HepG2 (cell line): Measurements from ENCODE around the gene C2orf76. TPM values are rescaled to one million over a fixed set of nuclear protein-coding genes. Genes with fewer than 3 reads are reported as not detected.

Experiments
- ATAC-seq: fragments of 200-7000 bp; cut with Tn5 transposase; 3 replicates; pipeline ENCODE4 v1.9.1; 2020; ENCODE audit warnings: mild to moderate bottlenecking, moderate library complexity
- BruUV-seq: library from RNA; stranded (reverse); fragments of 400-500 nt; replicated peaks from 2 replicates; lab custom pipeline; 2021; lab: Mats Ljungman, UMichigan
- CTCF ChIA-PET: fragments of 300-600 bp; formaldehyde crosslinking; extraction: SDS; loops from one replicate; lab custom pipeline; 2021; ENCODE audit warnings: low total read pairs, inconsistent platforms, low intra/inter-chr PET ratio; lab: Yijun Ruan, JAX
- POLR2A ChIA-PET: fragments of 350-600 bp; sonication (Branson Sonifier 250); formaldehyde crosslinking; loops from one replicate; lab custom pipeline; 2020; ENCODE audit warnings: antibody characterized with exemption, inconsistent platforms; lab: Yijun Ruan, JAX
- DNase-seq: peaks from one replicate; pipeline ENCODE4 v3.0.0-alpha.2; 2015; ENCODE audit warnings: low spot score
- FAIRE-seq: peaks from 3 replicates; lab custom pipeline; 2011; peaks lifted over from hg19 to GRCh38; lab: Jason Lieb, UNC
- H2AFZ ChIP-seq: one replicate; pipeline ENCODE4 v1.6.1; 2011; ENCODE audit warnings: low read length, inconsistent platforms
- H3K27ac ChIP-seq: fragments of 300-600 bp; 3 replicates; pipeline ENCODE4 v1.8.0; 2011; ENCODE audit warnings: mixed run types, mild to moderate bottlenecking, mixed read lengths, low read length, inconsistent platforms; ENCODE audit not compliant: insufficient read depth; ENCODE audit errors: extremely low read length
- H3K27me3 ChIP-seq, 2 experiments: fragments of 200-600 bp in 1 of 2; 2 replicates in 1 of 2; 3 replicates in 1 of 2; pipeline versions ENCODE4 v1.6.0 to v1.8.0; 2011; ENCODE audit warnings: low read length in 2 of 2, mild to moderate bottlenecking in 2 of 2, moderate library complexity in 2 of 2, inconsistent platforms in 1 of 2; ENCODE audit not compliant: insufficient read depth in 2 of 2, control insufficient read depth in 1 of 2
- H3K36me3 ChIP-seq, 2 experiments: fragments of 200-600 bp in 1 of 2; replicated peaks in 1 of 2; 2 replicates in 1 of 2; 3 replicates in 1 of 2; pipeline versions ENCODE4 v1.5.1 to v1.8.0; 2011; ENCODE audit warnings: low read length in 2 of 2, inconsistent platforms in 1 of 2; ENCODE audit not compliant: insufficient read depth in 2 of 2, control insufficient read depth in 1 of 2
- H3K4me1 ChIP-seq: 2 replicates; pipeline ENCODE4 v1.5.1; 2012; ENCODE audit warnings: low read length, inconsistent platforms; ENCODE audit not compliant: insufficient read depth
- H3K4me2 ChIP-seq: 2 replicates; pipeline ENCODE4 v1.6.0; 2011; ENCODE audit warnings: low read depth, low read length, inconsistent platforms
- H3K4me3 ChIP-seq, 3 experiments: fragments of 200-600 bp in 1 of 3; sonication (generic), shearing (Covaris generic) in 1 of 3; replicated peaks in 1 of 3; 2 replicates each; pipeline ENCODE4 v1.5.1; 2011 to 2016; ENCODE audit warnings: low read length in 3 of 3, inconsistent platforms in 2 of 3, low read depth in 2 of 3, mild to moderate bottlenecking in 2 of 3, control low read depth in 1 of 3, mixed read lengths in 1 of 3; ENCODE audit not compliant: insufficient read depth in 1 of 3
- H3K79me2 ChIP-seq: one replicate; pipeline ENCODE4 v1.6.1; 2011; ENCODE audit warnings: low read length, inconsistent platforms; ENCODE audit not compliant: insufficient read depth
- H3K9ac ChIP-seq: 2 replicates; pipeline ENCODE4 v1.6.0; 2011; ENCODE audit warnings: mild to moderate bottlenecking, low read depth, low read length, inconsistent platforms; ENCODE audit not compliant: insufficient read depth
- H3K9me3 ChIP-seq: 2 replicates; pipeline ENCODE4 v1.5.1; 2012; ENCODE audit warnings: mild to moderate bottlenecking, low read length
- H4K20me1 ChIP-seq: 2 replicates; pipeline ENCODE4 v1.6.0; 2011; ENCODE audit warnings: inconsistent platforms, mild to moderate bottlenecking, low read length, moderate library complexity; ENCODE audit not compliant: insufficient read depth
- ATF7-NPFF ChIP-seq: sonication (generic); formaldehyde crosslinking; IDR thresholded peaks from 2 replicates; pipeline ENCODE4 v1.8.1; 2023; ENCODE audit warnings: mild to moderate bottlenecking, low read depth, missing genetic modification reagents, moderate library complexity
- FOXA3 ChIP-seq: IDR thresholded peaks from 2 replicates; pipeline ENCODE4 v1.6.1; 2016; ENCODE audit warnings: missing genetic modification reagents, missing compliant biosample characterization
- HMGA1 ChIP-seq: sonication (generic); formaldehyde crosslinking; conservative IDR thresholded peaks from 2 replicates; pipeline ENCODE4 v1.4.0; 2020; ENCODE audit warnings: missing genetic modification reagents
- IKZF1 ChIP-seq: fragments of 450-650 bp; IDR thresholded peaks from 2 replicates; pipeline ENCODE4 v1.7.1; 2016
- POLR2A ChIP-seq, 2 experiments: IDR thresholded peaks; 2 replicates each; pipeline ENCODE4 v1.6.1; 2011; ENCODE audit warnings: low read depth in 2 of 2, low read length in 2 of 2, mild to moderate bottlenecking in 1 of 2, moderate library complexity in 1 of 2; ENCODE audit not compliant: insufficient read depth in 1 of 2
- SP2 ChIP-seq: sonication (generic); formaldehyde crosslinking; IDR thresholded peaks from 2 replicates; pipeline ENCODE4 v1.5.1; 2020; ENCODE audit warnings: mild to moderate bottlenecking, missing genetic modification reagents
- ZNF292 ChIP-seq: sonication (generic); formaldehyde crosslinking; IDR thresholded peaks from 2 replicates; pipeline ENCODE4 v1.8.1; 2022; ENCODE audit warnings: mild to moderate bottlenecking, low read depth, missing genetic modification reagents, borderline replicate concordance
- ZNF607 ChIP-seq: sonication (generic); formaldehyde crosslinking; IDR thresholded peaks from 2 replicates; pipeline ENCODE4 v1.5.1; 2020; ENCODE audit warnings: missing genetic modification reagents, mild to moderate bottlenecking, borderline replicate concordance
- ZNF781 ChIP-seq: sonication (generic); formaldehyde crosslinking; IDR thresholded peaks from 2 replicates; pipeline ENCODE4 v1.5.1; 2020; ENCODE audit warnings: borderline replicate concordance, mild to moderate bottlenecking, missing genetic modification reagents; ENCODE audit errors: not compliant biosample characterization
- WGBS: methylation state at CpG from one replicate; pipeline ENCODE4 v1.1.6; 2017; ENCODE audit warnings: low lambda C conversion rate; 5-methylcytosine and 5-hydroxymethylcytosine counted together
- in situ Hi-C: cut with HindIII; loops from 2 replicates; pipeline ENCODE4 v1.10.0; 2017; ENCODE audit warnings: low pct_unique_long_range_greater_than_20kb; ENCODE audit not compliant: extremely low pct_ligation_motif_present
- intact Hi-C: fragments of 100-400 bp; cut with micrococcal nuclease; formaldehyde crosslinking; loops from one replicate; pipeline ENCODE4 v1.10.0; 2022; ENCODE audit not compliant: unreplicated experiment
- polyA plus RNA-seq, 8 experiments: library from polyadenylated mRNA; depleted of rRNA in 3 of 8; stranded (reverse) in 7 of 8; unstranded in 1 of 8; fragments of >200 nt; fragmentation: Illumina TruSeq in 4 of 8; extraction: Trizol in 4 of 8; gene quantifications; 2 replicates each; pipeline versions ENCODE4 v1.2.1 to v1.2.3, GENCODE V29; 2011 to 2016; ENCODE audit warnings: low read depth in 4 of 8, missing spikeins in 1 of 8, mixed read lengths in 1 of 8; ENCODE audit not compliant: insufficient read depth in 1 of 8
- total RNA-seq, 5 experiments: library from RNA; depleted of rRNA; stranded (reverse); fragments of >200 nt; fragmentation: Illumina TruSeq; extraction: Trizol; gene quantifications; 2 replicates each; pipeline ENCODE4 v1.2.3, GENCODE V29; 2016; ENCODE audit warnings: low read depth in 1 of 5
- TF ChIP-seq, protein P1 (sequence below): sonication (generic); formaldehyde crosslinking; IDR thresholded peaks from 2 replicates; pipeline ENCODE4 v1.4.0; 2020; ENCODE audit warnings: missing genetic modification reagents
- TF ChIP-seq, protein P2 (sequence below): sonication (generic); formaldehyde crosslinking; IDR thresholded peaks from 2 replicates; pipeline ENCODE4 v1.8.0; 2022; ENCODE audit warnings: low read depth, missing genetic modification reagents
- TF ChIP-seq, protein P3 (sequence below): sonication (generic); formaldehyde crosslinking; IDR thresholded peaks from 2 replicates; pipeline ENCODE4 v1.9.0; 2022; ENCODE audit warnings: low read depth, missing genetic modification reagents

C2orf76 gene
- total and polyA plus RNA-seq, 2 of the 13 experiments (the other 11 are each of a cell fraction or from before 2014, with no cell fraction given), result 7.7 to 8.5 TPM

DNA sequence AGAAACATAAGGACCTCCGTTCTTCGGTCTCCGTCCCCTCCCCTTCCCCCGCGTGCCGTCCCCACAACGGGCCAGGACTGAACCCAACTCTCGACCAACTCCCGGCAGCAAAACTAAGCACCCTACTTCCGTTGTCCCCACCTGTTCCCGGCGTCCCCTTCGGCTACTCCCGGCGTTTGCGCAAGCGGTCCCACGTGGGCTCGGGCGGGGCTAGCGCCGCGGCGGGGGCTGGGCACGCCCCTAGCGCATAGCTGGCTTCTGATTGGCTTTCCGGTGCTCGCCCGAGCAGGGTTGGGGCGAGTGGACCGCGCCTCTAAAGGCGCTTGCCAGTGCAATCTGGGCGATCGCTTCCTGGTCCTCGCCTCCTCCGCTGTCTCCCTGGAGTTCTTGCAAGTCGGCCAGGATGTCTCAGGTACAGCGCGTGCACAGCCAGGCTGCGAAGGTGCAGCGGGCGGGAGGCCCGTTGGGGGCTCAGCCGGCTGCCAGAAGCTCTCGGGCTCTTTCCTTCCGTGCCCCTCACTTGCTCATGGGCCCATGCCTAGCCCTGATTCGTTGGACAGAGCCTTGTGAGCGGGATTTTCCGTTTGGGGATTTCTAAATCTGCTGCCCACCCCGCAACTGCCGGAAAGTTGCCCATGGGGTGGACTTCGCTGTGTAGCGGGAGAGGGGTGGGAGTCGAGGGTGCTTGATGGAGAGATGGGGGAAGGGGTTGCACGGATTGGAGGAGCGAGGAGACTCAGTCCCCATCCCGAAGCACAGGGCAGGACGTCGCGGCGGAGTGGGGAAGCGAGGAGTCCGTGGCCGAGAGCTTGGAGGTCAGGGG lies at the start of gene C2orf76, which contains the start of gene DBI (continued):
- TF ChIP-seq, protein P1, sequence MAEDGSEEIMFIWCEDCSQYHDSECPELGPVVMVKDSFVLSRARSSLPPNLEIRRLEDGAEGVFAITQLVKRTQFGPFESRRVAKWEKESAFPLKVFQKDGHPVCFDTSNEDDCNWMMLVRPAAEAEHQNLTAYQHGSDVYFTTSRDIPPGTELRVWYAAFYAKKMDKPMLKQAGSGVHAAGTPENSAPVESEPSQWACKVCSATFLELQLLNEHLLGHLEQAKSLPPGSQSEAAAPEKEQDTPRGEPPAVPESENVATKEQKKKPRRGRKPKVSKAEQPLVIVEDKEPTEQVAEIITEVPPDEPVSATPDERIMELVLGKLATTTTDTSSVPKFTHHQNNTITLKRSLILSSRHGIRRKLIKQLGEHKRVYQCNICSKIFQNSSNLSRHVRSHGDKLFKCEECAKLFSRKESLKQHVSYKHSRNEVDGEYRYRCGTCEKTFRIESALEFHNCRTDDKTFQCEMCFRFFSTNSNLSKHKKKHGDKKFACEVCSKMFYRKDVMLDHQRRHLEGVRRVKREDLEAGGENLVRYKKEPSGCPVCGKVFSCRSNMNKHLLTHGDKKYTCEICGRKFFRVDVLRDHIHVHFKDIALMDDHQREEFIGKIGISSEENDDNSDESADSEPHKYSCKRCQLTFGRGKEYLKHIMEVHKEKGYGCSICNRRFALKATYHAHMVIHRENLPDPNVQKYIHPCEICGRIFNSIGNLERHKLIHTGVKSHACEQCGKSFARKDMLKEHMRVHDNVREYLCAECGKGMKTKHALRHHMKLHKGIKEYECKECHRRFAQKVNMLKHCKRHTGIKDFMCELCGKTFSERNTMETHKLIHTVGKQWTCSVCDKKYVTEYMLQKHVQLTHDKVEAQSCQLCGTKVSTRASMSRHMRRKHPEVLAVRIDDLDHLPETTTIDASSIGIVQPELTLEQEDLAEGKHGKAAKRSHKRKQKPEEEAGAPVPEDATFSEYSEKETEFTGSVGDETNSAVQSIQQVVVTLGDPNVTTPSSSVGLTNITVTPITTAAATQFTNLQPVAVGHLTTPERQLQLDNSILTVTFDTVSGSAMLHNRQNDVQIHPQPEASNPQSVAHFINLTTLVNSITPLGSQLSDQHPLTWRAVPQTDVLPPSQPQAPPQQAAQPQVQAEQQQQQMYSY (CRISPR knock-in tag), result no peak
- peak; percentile 88 for TF ChIP-seq FOXA3

DNA sequence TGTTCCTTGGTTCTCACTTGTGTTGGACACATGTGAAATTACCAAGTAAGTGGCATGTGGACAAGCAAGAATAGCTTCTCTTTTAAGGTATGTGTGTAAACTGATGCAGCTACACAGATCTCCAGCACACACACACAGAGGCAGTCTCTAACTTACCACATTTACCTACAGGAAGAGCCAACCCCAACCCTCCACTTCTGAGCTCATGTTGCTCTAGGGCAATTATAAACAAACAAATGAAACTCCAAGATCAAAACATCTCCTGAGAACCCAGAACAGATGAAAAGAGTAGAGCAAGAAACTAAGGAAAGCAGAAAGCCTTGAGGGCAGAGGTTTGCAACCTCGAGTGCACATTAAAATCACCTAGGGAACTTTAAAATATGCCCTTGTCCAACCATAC lies 49.0 kb upstream of the C2orf76 start:
- Histone ChIP-seq H3K27me3 (no peaks in the 10 kb centered on the region), H3K9ac (no peak overlapping the region), H3K4me2 (no peak overlapping the region), H3K4me1 (peaks cover 46% of the 10 kb centered on the region), H4K20me1 (no peaks in the 10 kb centered on the region), H3K9me3 (no peaks in the 10 kb centered on the region), H3K4me3 (no peak overlapping the region), H3K27ac (no peak overlapping the region), H3K79me2 (no peaks in the 10 kb centered on the region), H2AFZ (no peak overlapping the region), H3K36me3 (no peaks in the 10 kb centered on the region)
- FAIRE-seq (no peak), DNase-seq (no peak), ATAC-seq (no peak)
- 52% methylated on average over 1 of the region's 1 CpG for WGBS
- ChIA-PET CTCF (no interaction called here), POLR2A (interaction anchor here (1.1 kb wide), 1 partner anchor 26 kb away, joined by 5 read pairs; no protein-coding TSS in a partner anchor)
- intact Hi-C loops, result no loop called here
- BruUV-seq, result no TSS peak
- no peak for TF ChIP-seq ATF7-NPFF (CRISPR knock-in tag)
- TF ChIP-seq, protein P2, sequence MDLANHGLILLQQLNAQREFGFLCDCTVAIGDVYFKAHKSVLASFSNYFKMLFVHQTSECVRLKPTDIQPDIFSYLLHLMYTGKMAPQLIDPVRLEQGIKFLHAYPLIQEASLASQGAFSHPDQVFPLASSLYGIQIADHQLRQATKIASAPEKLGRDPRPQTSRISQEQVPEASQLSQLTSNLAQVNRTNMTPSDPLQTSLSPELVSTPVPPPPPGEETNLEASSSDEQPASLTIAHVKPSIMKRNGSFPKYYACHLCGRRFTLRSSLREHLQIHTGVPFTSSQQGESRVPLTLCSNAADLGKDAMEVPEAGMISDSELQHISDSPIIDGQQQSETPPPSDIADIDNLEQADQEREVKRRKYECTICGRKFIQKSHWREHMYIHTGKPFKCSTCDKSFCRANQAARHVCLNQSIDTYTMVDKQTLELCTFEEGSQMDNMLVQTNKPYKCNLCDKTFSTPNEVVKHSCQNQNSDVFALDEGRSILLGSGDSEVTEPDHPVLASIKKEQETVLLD (CRISPR knock-in tag), result no peak
- TF ChIP-seq HMGA1 (CRISPR knock-in tag), result no peak
- TF ChIP-seq IKZF1, result no peak
- TF ChIP-seq, protein P3, sequence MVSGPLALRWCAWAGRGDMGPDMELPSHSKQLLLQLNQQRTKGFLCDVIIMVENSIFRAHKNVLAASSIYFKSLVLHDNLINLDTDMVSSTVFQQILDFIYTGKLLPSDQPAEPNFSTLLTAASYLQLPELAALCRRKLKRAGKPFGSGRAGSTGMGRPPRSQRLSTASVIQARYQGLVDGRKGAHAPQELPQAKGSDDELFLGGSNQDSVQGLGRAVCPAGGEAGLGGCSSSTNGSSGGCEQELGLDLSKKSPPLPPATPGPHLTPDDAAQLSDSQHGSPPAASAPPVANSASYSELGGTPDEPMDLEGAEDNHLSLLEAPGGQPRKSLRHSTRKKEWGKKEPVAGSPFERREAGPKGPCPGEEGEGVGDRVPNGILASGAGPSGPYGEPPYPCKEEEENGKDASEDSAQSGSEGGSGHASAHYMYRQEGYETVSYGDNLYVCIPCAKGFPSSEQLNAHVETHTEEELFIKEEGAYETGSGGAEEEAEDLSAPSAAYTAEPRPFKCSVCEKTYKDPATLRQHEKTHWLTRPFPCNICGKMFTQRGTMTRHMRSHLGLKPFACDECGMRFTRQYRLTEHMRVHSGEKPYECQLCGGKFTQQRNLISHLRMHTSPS (CRISPR knock-in tag), result no peak
- no peak for TF ChIP-seq ZNF292
- TF ChIP-seq SP2 (CRISPR knock-in tag), result no peak
- no peak for TF ChIP-seq POLR2A (IDR thresholded peaks at IDR 0.05; ENCODE audit: insufficient read depth in 1 of 2, low read depth in 2 of 2, low read length in 2 of 2)
- TF ChIP-seq ZNF607 (CRISPR knock-in tag), result no peak
- no peak for TF ChIP-seq ZNF781 (CRISPR knock-in tag)
- in situ Hi-C loops, result no loop called here
